K562 (cell line): ENCODE data around the gene ALDOC. TPM values are rescaled to one million over a fixed set of nuclear protein-coding genes. Genes with fewer than 3 reads are reported as not detected.
A peak's percentile ranks its signal among the peaks of the same experiment; 100 is the strongest.

Source experiments
- ADNP ChIP-seq: fragments of 200-800 bp; sonication (Bioruptor generic); IDR thresholded peaks from 2 replicates; pipeline ENCODE4 v1.6.1; 2016; ENCODE audit warnings: missing genetic modification characterization, missing compliant biosample characterization
- CBFA2T3 ChIP-seq: fragments of 450-650 bp; IDR thresholded peaks from 2 replicates; pipeline ENCODE4 v1.6.1; 2017
- CREB3 ChIP-seq: fragments of 450-650 bp; conservative IDR thresholded peaks from 2 replicates; pipeline ENCODE4 v1.6.1; 2016; ENCODE audit warnings: missing genetic modification characterization, low read depth, mild to moderate bottlenecking, missing compliant biosample characterization, moderate library complexity
- EHMT2 ChIP-seq: fragments of 450-650 bp; IDR thresholded peaks from 2 replicates; pipeline ENCODE4 v1.6.1; 2018; ENCODE audit warnings: antibody characterized with exemption
- ELK3 ChIP-seq: fragments of 450-650 bp; formaldehyde crosslinking; IDR thresholded peaks from 2 replicates; pipeline ENCODE4 v1.4.0; 2020; ENCODE audit warnings: mild to moderate bottlenecking
- GMEB1 ChIP-seq: fragments of 250-450 bp; sonication (Bioruptor Pico); IDR thresholded peaks from 2 replicates; pipeline ENCODE4 v1.4.0; 2020; ENCODE audit warnings: mild to moderate bottlenecking
- HDGF ChIP-seq: fragments of 450-650 bp; IDR thresholded peaks from 2 replicates; pipeline ENCODE4 v1.6.1; 2016
- ID3 ChIP-seq, 2 experiments: fragments of 250-450 bp in 1 of 2; fragments of 450-650 bp in 1 of 2; sonication (Bioruptor Pico) in 1 of 2; IDR thresholded peaks; 2 replicates each; pipeline versions ENCODE4 v1.6.1 to v1.8.0; 2016 to 2021; ENCODE audit warnings: mild to moderate bottlenecking in 2 of 2, moderate library complexity in 2 of 2, missing compliant biosample characterization in 1 of 2, missing genetic modification characterization in 1 of 2
- MXI1 ChIP-seq: IDR thresholded peaks from 2 replicates; pipeline ENCODE4 v1.6.1; 2011; ENCODE audit warnings: low read depth, mild to moderate bottlenecking, improper control_type of control experiment, low read length
- POLR2AphosphoS2 ChIP-seq: IDR thresholded peaks from 2 replicates; pipeline ENCODE4 v1.6.1; 2012; ENCODE audit warnings: low read length, improper control_type of control experiment
- SREBF1 ChIP-seq: fragments of 150-350 bp; IDR thresholded peaks from 2 replicates; pipeline ENCODE4 v1.6.1; 2014; ENCODE audit warnings: antibody characterized with exemption, low read depth, low read length, borderline replicate concordance
- SREBF2 ChIP-seq: sonication (generic); formaldehyde crosslinking; IDR thresholded peaks from 2 replicates; pipeline ENCODE4 v1.4.0; 2020; ENCODE audit warnings: mild to moderate bottlenecking, missing genetic modification reagents
- TEAD2 ChIP-seq: fragments of 450-650 bp; IDR thresholded peaks from 2 replicates; pipeline ENCODE4 v1.6.1; 2016; ENCODE audit warnings: missing genetic modification characterization, control low read depth, missing compliant biosample characterization
- TSC22D4 ChIP-seq: fragments of 450-650 bp; IDR thresholded peaks from 2 replicates; pipeline ENCODE4 v1.6.1; 2016; ENCODE audit warnings: missing genetic modification characterization, missing biosample characterization, control low read depth
- ZNF12 ChIP-seq: sonication (generic); formaldehyde crosslinking; IDR thresholded peaks from 2 replicates; pipeline ENCODE4 v1.4.0; 2020; ENCODE audit warnings: mild to moderate bottlenecking, missing genetic modification reagents
- ZNF140 ChIP-seq: fragments of 250-450 bp; sonication (Bioruptor Pico); IDR thresholded peaks from 2 replicates; pipeline ENCODE4 v1.8.0; 2021; ENCODE audit warnings: moderate library complexity, mild to moderate bottlenecking, inconsistent platforms
- ZNF174 ChIP-seq: fragments of 250-450 bp; sonication (Bioruptor Pico); IDR thresholded peaks from 2 replicates; pipeline ENCODE4 v1.4.0; 2020; ENCODE audit warnings: mild to moderate bottlenecking
- ZNF445 ChIP-seq: fragments of 250-450 bp; sonication (Bioruptor Pico); IDR thresholded peaks from 2 replicates; pipeline ENCODE4 v1.4.0; 2020; ENCODE audit warnings: low read depth, mild to moderate bottlenecking, moderate library complexity
- ZNF583 ChIP-seq: fragments of 250-450 bp; sonication (Bioruptor Pico); IDR thresholded peaks from 2 replicates; pipeline ENCODE4 v1.4.0; 2020
- ZNF75A ChIP-seq: fragments of 450-650 bp; formaldehyde crosslinking; IDR thresholded peaks from 2 replicates; pipeline ENCODE4 v1.4.0; 2020; ENCODE audit warnings: mild to moderate bottlenecking
- ZNF764 ChIP-seq: fragments of 250-450 bp; sonication (Bioruptor Pico); IDR thresholded peaks from 2 replicates; pipeline ENCODE4 v1.4.0; 2020; ENCODE audit warnings: low read depth, mild to moderate bottlenecking, moderate library complexity
- polyA plus RNA-seq, 8 experiments: library from polyadenylated mRNA; depleted of rRNA in 4 of 8; stranded (reverse) in 5 of 8; unstranded in 3 of 8; fragments of >200 nt; fragmentation: Nextera tagmentation in 2 of 8; fragmentation: Illumina TruSeq in 1 of 8; extraction: Ambion mirVana in 2 of 8; extraction: Trizol in 1 of 8; gene quantifications; 2 replicates each; pipeline versions ENCODE4 v1.2.1 to v1.2.3, GENCODE V29; 2011 to 2014; ENCODE audit warnings: inconsistent platforms in 1 of 8, missing spikeins in 1 of 8
- total RNA-seq, 7 experiments: library from RNA; depleted of rRNA in 6 of 7; stranded (reverse); fragments of >200 nt in 6 of 7; fragmentation: Illumina TruSeq in 2 of 7; extraction: Trizol in 2 of 7; gene quantifications; 2 replicates each; pipeline versions ENCODE4 v1.2.1 to v1.2.3, GENCODE V29; 2011 to 2021; ENCODE audit warnings: low replicate concordance in 1 of 7
- TF ChIP-seq, protein P1 (sequence below): fragments of 150-350 bp; IDR thresholded peaks from 2 replicates; pipeline ENCODE4 v1.6.1; 2014; ENCODE audit warnings: low read depth, mild to moderate bottlenecking, low read length, borderline replicate concordance

ALDOC gene
- total and polyA plus RNA-seq, 9 of the 15 experiments (the other 6 are each of a cell fraction or from before 2014, with no cell fraction given): 43.2 to 263 (median 99.2) TPM

DNA sequence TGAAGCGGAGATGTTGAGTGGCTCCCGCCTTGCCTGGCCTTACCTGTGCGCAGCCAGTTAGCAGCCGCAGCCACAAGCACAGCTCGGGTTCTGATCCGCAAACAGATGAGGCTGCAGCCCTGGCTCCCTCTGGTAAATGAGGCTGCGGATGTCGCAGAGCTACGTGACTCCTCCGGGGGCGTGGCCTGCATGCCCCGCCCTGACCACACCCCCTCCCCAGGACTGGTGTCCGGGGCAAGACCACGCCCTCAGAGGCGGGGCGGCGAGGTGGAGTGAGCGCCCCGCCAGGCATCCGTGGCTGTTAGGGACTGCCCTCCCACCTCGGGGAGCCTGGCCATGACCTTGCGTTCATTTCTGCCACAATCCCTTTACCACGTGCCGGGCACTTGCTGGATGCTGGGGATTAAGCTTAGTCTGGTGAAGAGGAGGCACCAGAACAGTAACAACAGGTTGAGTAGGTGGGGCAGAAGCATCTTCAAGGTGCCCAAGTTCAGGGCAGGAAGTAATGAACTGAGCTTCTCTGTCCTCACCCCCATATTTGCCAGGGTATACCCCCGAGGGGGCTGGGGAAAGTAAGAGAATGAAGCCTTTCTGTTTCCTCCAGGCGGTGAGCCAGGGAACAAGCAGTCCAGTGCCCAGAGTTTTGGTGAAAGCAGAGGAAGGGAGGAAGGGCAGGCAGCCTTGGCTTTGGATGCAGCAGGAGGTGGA lies at the start of gene ALDOC (continued):
- TF ChIP-seq ZNF445 (CRISPR knock-in tag) (0 out of 2 replicates have a peak, but pooled peaks have one; percentile 36), ZNF174 (CRISPR knock-in tag) (no peak), ZNF75A (CRISPR knock-in tag) (no peak; the same call in 1 of the 2 replicates), ID3 (CRISPR knock-in tag; IDR thresholded peaks at IDR 0.05) (no peak), ID3 (tag; IDR thresholded peaks at IDR 0.05) (no peak), TSC22D4 (tag) (no peak), ZNF583 (peak; percentile 29; the same call in 1 of the 2 replicates), CBFA2T3 (no peak), ZNF764 (CRISPR knock-in tag) (no peak), ADNP (tag) (no peak), CREB3 (tag) (peak; percentile 60; the same call in 1 of the 2 replicates), ZNF140 (CRISPR knock-in tag) (no peak), SREBF2 (no peak), EHMT2 (no peak), HDGF (no peak), POLR2AphosphoS2 (peak; percentile 94), GMEB1 (CRISPR knock-in tag) (no peak), MXI1 (0 out of 2 replicates have a peak, but pooled peaks have one; percentile 42), ELK3 (no peak), SREBF1 (peak; percentile 85; the same call in 1 of the 2 replicates), TEAD2 (tag) (no peak), ZNF12 (no peak)
- TF ChIP-seq, protein P1, sequence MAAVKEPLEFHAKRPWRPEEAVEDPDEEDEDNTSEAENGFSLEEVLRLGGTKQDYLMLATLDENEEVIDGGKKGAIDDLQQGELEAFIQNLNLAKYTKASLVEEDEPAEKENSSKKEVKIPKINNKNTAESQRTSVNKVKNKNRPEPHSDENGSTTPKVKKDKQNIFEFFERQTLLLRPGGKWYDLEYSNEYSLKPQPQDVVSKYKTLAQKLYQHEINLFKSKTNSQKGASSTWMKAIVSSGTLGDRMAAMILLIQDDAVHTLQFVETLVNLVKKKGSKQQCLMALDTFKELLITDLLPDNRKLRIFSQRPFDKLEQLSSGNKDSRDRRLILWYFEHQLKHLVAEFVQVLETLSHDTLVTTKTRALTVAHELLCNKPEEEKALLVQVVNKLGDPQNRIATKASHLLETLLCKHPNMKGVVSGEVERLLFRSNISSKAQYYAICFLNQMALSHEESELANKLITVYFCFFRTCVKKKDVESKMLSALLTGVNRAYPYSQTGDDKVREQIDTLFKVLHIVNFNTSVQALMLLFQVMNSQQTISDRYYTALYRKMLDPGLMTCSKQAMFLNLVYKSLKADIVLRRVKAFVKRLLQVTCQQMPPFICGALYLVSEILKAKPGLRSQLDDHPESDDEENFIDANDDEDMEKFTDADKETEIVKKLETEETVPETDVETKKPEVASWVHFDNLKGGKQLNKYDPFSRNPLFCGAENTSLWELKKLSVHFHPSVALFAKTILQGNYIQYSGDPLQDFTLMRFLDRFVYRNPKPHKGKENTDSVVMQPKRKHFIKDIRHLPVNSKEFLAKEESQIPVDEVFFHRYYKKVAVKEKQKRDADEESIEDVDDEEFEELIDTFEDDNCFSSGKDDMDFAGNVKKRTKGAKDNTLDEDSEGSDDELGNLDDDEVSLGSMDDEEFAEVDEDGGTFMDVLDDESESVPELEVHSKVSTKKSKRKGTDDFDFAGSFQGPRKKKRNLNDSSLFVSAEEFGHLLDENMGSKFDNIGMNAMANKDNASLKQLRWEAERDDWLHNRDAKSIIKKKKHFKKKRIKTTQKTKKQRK: no peak
